Embryonic facial prominence (tissue), 1 donor: ENCODE results near the gene COX4I2.
A peak's percentile ranks its signal among the peaks of the same experiment; 100 is the strongest.
"Not testable (repeated sequence)": the region's sequence is repeated elsewhere in the genome, so short reads cannot be mapped to it uniquely, and the experiment has no call there.

ENCODE experiments used
- DNase-seq: peaks from one replicate; pipeline ENCODE4 v3.0.0-alpha.2; 2016; ENCODE audit errors: extremely low spot score

Gene COX4I2

GRCh38 chr20:31607640-31608250 lies 30.0 kb upstream of the COX4I2 start:
- DNase-seq, result no peak

- DNase-seq, result peak; percentile 76
Observed at GRCh38 chr20:31608251-31608945, 29.3 kb upstream of the COX4I2 start.

- DNase-seq, result not testable (repeated sequence)
Observed at GRCh38 chr20:31612271-31612640, 25.5 kb upstream of the COX4I2 start.

GRCh38 chr20:31615416-31615815 lies 22.3 kb upstream of the COX4I2 start:
- DNase-seq, result no peak

GRCh38 chr20:31617432-31618104 lies 20.1 kb upstream of the COX4I2 start:
- DNase-seq, result no peak

- DNase-seq, result no peak
Observed at GRCh38 chr20:31620246-31620645, 17.5 kb upstream of the COX4I2 start.

- DNase-seq, result not testable (repeated sequence)
Observed at GRCh38 chr20:31623123-31623505, 14.6 kb upstream of the COX4I2 start.

GRCh38 chr20:31626534-31626933 lies 11.2 kb upstream of the COX4I2 start:
- not testable (repeated sequence) for DNase-seq

- DNase-seq, result not testable (repeated sequence)
Observed at GRCh38 chr20:31628057-31628456, 9.7 kb upstream of the COX4I2 start.

- no peak for DNase-seq
Observed at GRCh38 chr20:31630187-31630790, 7.4 kb upstream of the COX4I2 start.

GRCh38 chr20:31632548-31633338 lies 5.0 kb upstream of the COX4I2 start:
- no peak for DNase-seq

GRCh38 chr20:31633339-31633914 lies 4.3 kb upstream of the COX4I2 start:
- no peak for DNase-seq

GRCh38 chr20:31638317-31638716 lies 605 bp downstream of the COX4I2 start:
- no peak for DNase-seq

- no peak for DNase-seq
Observed at GRCh38 chr20:31638816-31639215, 1.1 kb downstream of the COX4I2 start.

GRCh38 chr20:31640259-31640658 lies 2.5 kb downstream of the COX4I2 start:
- no peak for DNase-seq

- no peak for DNase-seq
Observed at GRCh38 chr20:31641391-31641790, 3.7 kb downstream of the COX4I2 start.

- DNase-seq, result no peak
Observed at GRCh38 chr20:31642837-31643236, 5.1 kb downstream of the COX4I2 start.

- DNase-seq, result no peak
Observed at GRCh38 chr20:31643522-31643921, 5.8 kb downstream of the COX4I2 start.

- no peak for DNase-seq
Observed at GRCh38 chr20:31644701-31645100, 7.0 kb downstream of the COX4I2 start.

GRCh38 chr20:31648104-31648503 lies 10.4 kb downstream of the COX4I2 start:
- DNase-seq, result not testable (repeated sequence)

GRCh38 chr20:31652917-31653396 lies 15.2 kb downstream of the COX4I2 start:
- DNase-seq, result no peak
